Measurements from ENCODE around the gene CA4. TPM values are rescaled to one million over a fixed set of nuclear protein-coding genes. Genes with fewer than 3 reads are reported as not detected.

The CA4 gene
- total and polyA plus RNA-seq, 2 of the 8 experiments (the other 6 are each of a cell fraction or from before 2014, with no cell fraction given) = 3.6 to 4.2 TPM

DNA sequence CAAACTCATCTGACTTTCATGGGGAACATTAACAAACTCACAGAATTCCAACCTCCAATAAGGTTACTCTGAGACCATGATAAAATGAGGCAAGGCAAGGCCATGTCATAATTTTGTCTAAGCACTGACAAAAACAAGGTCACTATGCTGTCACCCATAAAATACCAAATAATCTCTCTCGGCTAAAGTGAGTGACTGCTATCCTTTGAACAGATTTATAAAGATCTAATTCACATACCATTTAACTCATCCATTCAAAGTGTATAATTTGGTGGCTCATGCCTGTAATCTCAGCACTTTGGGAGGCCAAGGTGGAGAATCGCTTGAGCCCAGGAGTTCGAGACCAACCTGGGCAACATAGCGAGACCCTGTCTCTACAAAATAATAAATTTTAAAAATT is 20.6 kb upstream of the CA4 start:
- no peak overlapping the region for H2BK20ac ChIP-seq (ENCODE audit: low read length)
- H4K5ac ChIP-seq (ENCODE audit: insufficient read length, low read depth, low read length) = no peak overlapping the region
- H3K36me3 ChIP-seq (ENCODE audit: control insufficient read depth in 2 of 4, insufficient read depth in 4 of 4, low read length in 3 of 4) = no peaks in the 10 kb centered on the region
- no peak overlapping the region for H3K27ac ChIP-seq (ENCODE audit: low read depth, low read length)
- DNase-seq (ENCODE audit: low read depth in 1 of 2, low spot score in 2 of 2) = no peak
- no peaks in the 10 kb centered on the region for H3K79me2 ChIP-seq (ENCODE audit: control insufficient read depth in 1 of 2, insufficient read depth in 2 of 2, low read length in 2 of 2)
- H3K9me3 ChIP-seq (ENCODE audit: insufficient read depth in 2 of 2, low read depth in 1 of 2, low read length in 1 of 2) = no peaks in the 10 kb centered on the region
- no peak overlapping the region for H3K14ac ChIP-seq (ENCODE audit: insufficient read length)
- H3K4me2 ChIP-seq (ENCODE audit: insufficient read depth in 1 of 2, low read depth in 2 of 2, low read length in 2 of 2) = no peak overlapping the region
- no peaks in the 10 kb centered on the region for H3K4me1 ChIP-seq (replicated peaks in 1 of 4; ENCODE audit: control insufficient read depth in 3 of 4, insufficient read depth in 4 of 4, low read length in 3 of 4)
- H3K18ac ChIP-seq (ENCODE audit: extremely low read depth, low read length) = no peak overlapping the region
- H3K4ac ChIP-seq (replicated peaks; ENCODE audit: insufficient read length, low read depth, low read length) = no peak overlapping the region
- H3K56ac ChIP-seq (replicated peaks; ENCODE audit: insufficient read length, low read depth, low read length) = no peak overlapping the region
- H3K9ac ChIP-seq (replicated peaks in 1 of 4; ENCODE audit: extremely low read depth in 1 of 4, low read depth in 3 of 4, low read length in 3 of 4) = no peak overlapping the region
- POLR2A ChIA-PET (ENCODE audit: partially characterized antibody) = no interaction called here
- no peak overlapping the region for H4K8ac ChIP-seq (ENCODE audit: extremely low read depth, insufficient read depth, low read length)
- peaks cover 0 to 2% of the 10 kb centered on the region in 2 experiments for H4K20me1 ChIP-seq (replicated peaks in 1 of 2; ENCODE audit: control insufficient read depth in 1 of 2, insufficient read depth in 2 of 2, low read length in 2 of 2)
- CTCF ChIA-PET (ENCODE audit: partially characterized antibody) = interaction anchor here (0.6 to 4.1 kb wide), 4 partner anchors 11 to 44 kb away, joined by 3 to 29 read pairs (median 4); partner anchors contain the start of gene CA4
- no peak overlapping the region for H2BK15ac ChIP-seq (ENCODE audit: low read length)
- H2BK5ac ChIP-seq (ENCODE audit: low read depth, low read length) = no peak overlapping the region
- H3K79me1 ChIP-seq (ENCODE audit: low read depth, low read length) = no peaks in the 10 kb centered on the region
- H3K23me2 ChIP-seq (ENCODE audit: low read depth, low read length) = no peaks in the 10 kb centered on the region
- peaks cover 0 to under 1% (median 0%) of the 10 kb centered on the region in 4 experiments; a peak in 2 of 7 replicates for H3K27me3 ChIP-seq (replicated peaks in 1 of 4; ENCODE audit: control insufficient read depth in 3 of 4, extremely low read depth in 1 of 4, insufficient read depth in 3 of 4, low read length in 3 of 4)
- WGBS, 2 experiments (ENCODE audit: extremely low coverage in 1 of 2, insufficient coverage in 1 of 2, insufficient read length in 1 of 2, insufficient replicate concordance in 2 of 2, low coverage in 1 of 2, low lambda C conversion rate in 2 of 2, missing lambda C conversion rate in 1 of 2) = 95% methylated on average over 4 of the region's 4 CpGs; no CpG with 5 or more reads in 1 of the 2 experiments
- no peak overlapping the region for H2BK12ac ChIP-seq (ENCODE audit: low read depth, low read length)
- no peak overlapping the region for H2BK120ac ChIP-seq (replicated peaks; ENCODE audit: low read depth, low read length)
- no peak overlapping the region for H3K4me3 ChIP-seq (ENCODE audit: extremely low read depth in 1 of 4, insufficient read depth in 2 of 4, low read depth in 3 of 4, low read length in 4 of 4)
- H2AFZ ChIP-seq (ENCODE audit: low read length) = no peak overlapping the region
- no peak overlapping the region for H3K23ac ChIP-seq (ENCODE audit: insufficient read length)
- FAIRE-seq = no peak
- no peak overlapping the region for H4K91ac ChIP-seq (replicated peaks; ENCODE audit: insufficient read length, low read length)
- no peak overlapping the region for H2AK5ac ChIP-seq (ENCODE audit: low read depth, low read length)
- no peak for TF ChIP-seq NRF1 (IDR thresholded peaks at IDR 0.05; ENCODE audit: low read depth, low read length)
- no peak for TF ChIP-seq CEBPB (IDR thresholded peaks at IDR 0.05; ENCODE audit: low read depth, low read length)
- no peak for TF ChIP-seq RNF2 (IDR thresholded peaks at IDR 0.05; ENCODE audit: borderline replicate concordance, low read depth, low read length, missing control alignments, poor library complexity, severe bottlenecking)
- no peak for TF ChIP-seq ZNF274 (IDR thresholded peaks at IDR 0.05; ENCODE audit: borderline replicate concordance, extremely low read depth, low read length)
- no peak for TF ChIP-seq FOSL1 (IDR thresholded peaks at IDR 0.05; ENCODE audit: insufficient read depth, low read depth, low read length)
- TF ChIP-seq KDM5A (IDR thresholded peaks at IDR 0.05; ENCODE audit: low read length) = no peak
- TF ChIP-seq EZH2 (IDR thresholded peaks at IDR 0.05; ENCODE audit: low read depth, low read length, severe bottlenecking) = no peak
- TF ChIP-seq CHD2 (IDR thresholded peaks at IDR 0.05; ENCODE audit: low read length) = no peak
- no peak for TF ChIP-seq JUN (IDR thresholded peaks at IDR 0.05; ENCODE audit: low read depth, low read length)
- no peak for TF ChIP-seq SIRT6 (IDR thresholded peaks at IDR 0.05; ENCODE audit: low read length)
- TF ChIP-seq SIX5 (IDR thresholded peaks at IDR 0.05; ENCODE audit: low read depth, low read length) = no peak
- no peak for TF ChIP-seq SAP30 (IDR thresholded peaks at IDR 0.05; ENCODE audit: insufficient read depth, insufficient replicate concordance, low read length)
- no peak for TF ChIP-seq CHD1 (IDR thresholded peaks at IDR 0.05; ENCODE audit: low read depth, low read length)
- TF ChIP-seq TCF12 (IDR thresholded peaks at IDR 0.05; ENCODE audit: low read depth, low read length) = no peak
- no peak for TF ChIP-seq HDAC6 (IDR thresholded peaks at IDR 0.05; ENCODE audit: low read depth, low read length)
- no peak for TF ChIP-seq TEAD4 (IDR thresholded peaks at IDR 0.05; ENCODE audit: low read depth, low read length)
